Activated T-helper 1 cell treated with anti-CD3 and anti-CD28 coated beads, Interleukin-12 subunit alpha, Interleukin-12 subunit beta, Interleukin-2, Interleukin-4 antibody, amounts not matched to agents 30 ng/mL and 10 ng/mL and 1 ng/mL, durations not matched to agents 14 hours and 24 hours and 36 hours (primary cell): ENCODE results near the gene SPAG6. TPM values are rescaled to one million over a fixed set of nuclear protein-coding genes. Genes with fewer than 3 reads are reported as not detected.

Experiments
- total RNA-seq: library from RNA; stranded (reverse); gene quantifications from 2 replicates; pipeline ENCODE4 v1.2.3, GENCODE V29; 2022

SPAG6 gene
- total RNA-seq, 1 donor from 2014 or later: 0.18 TPM

Other genes starting within 250 kb of the SPAG6 start
- not detected in 2 replicates for gene EBLN1, start 127.5 kb upstream of the SPAG6 start, total RNA-seq
- 78.7 and 84.4 TPM in 2 replicates for gene COMMD3, start 29.1 kb upstream of the SPAG6 start, total RNA-seq
- 59.3 and 66.5 TPM in 2 replicates for gene BMI1, start 24.4 kb upstream of the SPAG6 start, total RNA-seq